ENCODE data around the gene PARP16. TPM values are rescaled to one million over a fixed set of nuclear protein-coding genes. Genes with fewer than 3 reads are reported as not detected.

Gene PARP16
- total RNA-seq, 4 donors from 2014 or later: 11.2 to 19.0 (median 14.6) TPM

DNA sequence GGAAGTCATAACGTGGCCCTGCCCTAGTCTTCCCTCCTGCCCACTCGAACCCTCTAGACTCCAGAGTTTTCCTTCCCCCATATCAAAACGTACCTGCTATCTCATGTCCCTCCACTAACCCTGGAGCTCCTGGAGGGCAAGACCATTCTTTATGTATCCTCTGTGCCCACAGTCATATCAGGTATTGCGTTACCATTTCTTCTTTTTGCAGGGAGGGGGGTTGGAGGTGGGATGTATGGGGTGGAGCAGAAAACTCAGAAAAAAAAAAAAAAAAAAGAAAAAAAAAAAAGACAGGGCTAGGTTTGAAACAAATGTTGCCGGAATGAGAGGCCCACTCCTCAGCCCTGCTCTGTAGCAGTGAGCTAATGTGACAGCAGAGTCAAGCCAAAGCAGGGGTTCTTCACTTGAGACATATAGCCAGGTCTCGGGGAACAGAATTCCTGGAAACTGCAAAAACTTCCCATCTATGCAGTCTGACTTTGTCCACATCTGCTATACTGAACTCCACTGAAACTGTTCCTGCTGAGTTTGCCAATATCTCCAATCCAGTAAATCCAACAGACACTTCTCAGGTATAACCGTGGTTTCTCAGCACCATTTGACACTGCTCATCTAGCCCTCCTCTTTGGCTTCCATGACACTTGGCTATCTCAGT is 31.1 kb downstream of the PARP16 start:
- TF ChIP-seq, protein P1, sequence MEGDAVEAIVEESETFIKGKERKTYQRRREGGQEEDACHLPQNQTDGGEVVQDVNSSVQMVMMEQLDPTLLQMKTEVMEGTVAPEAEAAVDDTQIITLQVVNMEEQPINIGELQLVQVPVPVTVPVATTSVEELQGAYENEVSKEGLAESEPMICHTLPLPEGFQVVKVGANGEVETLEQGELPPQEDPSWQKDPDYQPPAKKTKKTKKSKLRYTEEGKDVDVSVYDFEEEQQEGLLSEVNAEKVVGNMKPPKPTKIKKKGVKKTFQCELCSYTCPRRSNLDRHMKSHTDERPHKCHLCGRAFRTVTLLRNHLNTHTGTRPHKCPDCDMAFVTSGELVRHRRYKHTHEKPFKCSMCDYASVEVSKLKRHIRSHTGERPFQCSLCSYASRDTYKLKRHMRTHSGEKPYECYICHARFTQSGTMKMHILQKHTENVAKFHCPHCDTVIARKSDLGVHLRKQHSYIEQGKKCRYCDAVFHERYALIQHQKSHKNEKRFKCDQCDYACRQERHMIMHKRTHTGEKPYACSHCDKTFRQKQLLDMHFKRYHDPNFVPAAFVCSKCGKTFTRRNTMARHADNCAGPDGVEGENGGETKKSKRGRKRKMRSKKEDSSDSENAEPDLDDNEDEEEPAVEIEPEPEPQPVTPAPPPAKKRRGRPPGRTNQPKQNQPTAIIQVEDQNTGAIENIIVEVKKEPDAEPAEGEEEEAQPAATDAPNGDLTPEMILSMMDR (IDR thresholded peaks at IDR 0.05): no peak
- TF ChIP-seq POLR2AphosphoS5 (IDR thresholded peaks at IDR 0.05) (no peak), POLR2A (IDR thresholded peaks at IDR 0.05; ENCODE audit: low read depth) (no peak), EP300 (IDR thresholded peaks at IDR 0.05) (no peak)
- intact Hi-C loops (cut with DNase I): no loop called here
- Histone ChIP-seq H3K27me3 (no peaks in the 10 kb centered on the region), H3K4me1 (peaks cover 9 to 56% (median 54%) of the 10 kb centered on the region in 4 donors), H3K4me3 (no peak overlapping the region), H3K9me3 (no peaks in the 10 kb centered on the region), H3K36me3 (peaks cover 0 to 37% (median 13%) of the 10 kb centered on the region in 4 donors), H3K27ac (replicated peaks in 1 of 4) (no peak overlapping the region)
- DNase-seq (ENCODE audit: extremely low spot score): no peak
- WGBS: 92% methylated on average over 7 of the region's 7 CpGs

- intact Hi-C loops (cut with DNase I): no loop called here
- 33% methylated on average over 1 of the region's 1 CpG for WGBS
These were observed 31.9 kb downstream of the PARP16 start for GRCh38 chr15:65254758-65255157.

GRCh38 chr15:65254356-65254755 is 32.3 kb downstream of the PARP16 start:
- 37% methylated on average over 4 of the region's 4 CpGs for WGBS

More at GRCh38 chr15:65254758-65255157, 31.9 kb downstream of the PARP16 start:
- peak overlapping the region in 2 of 4 donors; percentile 12 to 44 for H3K27ac ChIP-seq (replicated peaks in 1 of 4)
- no peaks in the 10 kb centered on the region for H3K27me3 ChIP-seq
- DNase-seq (ENCODE audit: extremely low spot score): no peak
- H3K9me3 ChIP-seq: no peaks in the 10 kb centered on the region
- TF ChIP-seq EP300 (IDR thresholded peaks at IDR 0.05): no peak
- TF ChIP-seq POLR2A (IDR thresholded peaks at IDR 0.05; ENCODE audit: low read depth): no peak
- TF ChIP-seq POLR2AphosphoS5 (IDR thresholded peaks at IDR 0.05): no peak
- TF ChIP-seq, protein P1 (IDR thresholded peaks at IDR 0.05): no peak
- peaks cover 0 to 28% (median 6%) of the 10 kb centered on the region in 4 donors for H3K36me3 ChIP-seq
- H3K4me3 ChIP-seq: no peak overlapping the region
- peaks cover 9 to 49% (median 46%) of the 10 kb centered on the region in 4 donors for H3K4me1 ChIP-seq

DNA sequence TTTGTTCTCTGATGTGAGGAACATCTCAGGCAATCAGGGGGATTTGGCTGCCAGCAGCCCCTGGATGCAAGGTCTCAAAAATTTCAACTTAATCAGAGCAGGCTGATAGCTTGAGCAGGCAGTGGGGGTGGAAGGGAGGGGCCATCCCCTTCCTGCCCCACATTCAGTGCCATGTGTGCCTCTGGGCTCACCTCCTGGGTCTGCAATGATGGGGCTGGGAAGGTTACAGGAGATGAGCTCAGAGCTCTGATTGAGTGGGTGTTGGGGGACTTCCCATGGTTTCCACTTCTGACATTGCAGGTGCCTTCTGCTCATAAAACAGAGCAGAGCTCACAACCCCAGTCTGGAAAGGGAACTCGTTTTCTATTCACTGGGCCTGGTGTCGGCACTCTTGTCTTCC is 37.0 kb downstream of the PARP16 start:
- 69% methylated on average over 2 of the region's 2 CpGs for WGBS
- H3K9me3 ChIP-seq: no peaks in the 10 kb centered on the region
- TF ChIP-seq EP300 (IDR thresholded peaks at IDR 0.05) (no peak), POLR2A (IDR thresholded peaks at IDR 0.05; ENCODE audit: low read depth) (no peak)
- no peaks in the 10 kb centered on the region for H3K27me3 ChIP-seq
- peaks cover 4 to 35% (median 30%) of the 10 kb centered on the region in 4 donors for H3K4me1 ChIP-seq
- no peak for DNase-seq (ENCODE audit: extremely low spot score)
- H3K27ac ChIP-seq (replicated peaks in 1 of 4): peak overlapping the region in 1 of 4 donors; percentile 6
- H3K36me3 ChIP-seq: peaks cover 0 to 15% (median 7%) of the 10 kb centered on the region in 4 donors
- H3K4me3 ChIP-seq: no peak overlapping the region
- intact Hi-C loops (cut with DNase I): no loop called here

More at GRCh38 chr15:65254356-65254755, 32.3 kb downstream of the PARP16 start:
- Histone ChIP-seq H3K9me3 (no peaks in the 10 kb centered on the region), H3K27me3 (no peaks in the 10 kb centered on the region), H3K36me3 (peaks cover 0 to 24% (median 6%) of the 10 kb centered on the region in 4 donors), H3K4me1 (peaks cover 9 to 51% (median 46%) of the 10 kb centered on the region in 4 donors), H3K4me3 (no peak overlapping the region), H3K27ac (replicated peaks in 1 of 4) (peak overlapping the region in 2 of 4 donors; percentile 12 to 44)
- TF ChIP-seq POLR2A (IDR thresholded peaks at IDR 0.05; ENCODE audit: low read depth) (no peak), EP300 (IDR thresholded peaks at IDR 0.05) (no peak), POLR2AphosphoS5 (IDR thresholded peaks at IDR 0.05) (no peak)
- TF ChIP-seq, protein P1 (IDR thresholded peaks at IDR 0.05): no peak
- no peak for DNase-seq (ENCODE audit: extremely low spot score)
- intact Hi-C loops (cut with DNase I): no loop called here

- intact Hi-C loops (cut with DNase I): no loop called here
- DNase-seq (ENCODE audit: extremely low spot score): no peak
- peaks cover 4 to 27% (median 22%) of the 10 kb centered on the region in 4 donors for H3K4me1 ChIP-seq
- no peaks in the 10 kb centered on the region for H3K9me3 ChIP-seq
- H3K36me3 ChIP-seq: peaks cover 0 to 15% (median 4%) of the 10 kb centered on the region in 4 donors
- peak overlapping the region in 1 of 4 donors; percentile 33 for H3K27ac ChIP-seq (replicated peaks in 1 of 4)
- no peaks in the 10 kb centered on the region for H3K27me3 ChIP-seq
- no peak overlapping the region for H3K4me3 ChIP-seq
- 82% methylated on average over 7 of the region's 9 CpGs for WGBS
- TF ChIP-seq POLR2A (IDR thresholded peaks at IDR 0.05; ENCODE audit: low read depth): no peak
- TF ChIP-seq POLR2AphosphoS5 (IDR thresholded peaks at IDR 0.05): no peak
- TF ChIP-seq, protein P1 (IDR thresholded peaks at IDR 0.05): no peak
These were observed 38.0 kb downstream of the PARP16 start for GRCh38 chr15:65248511-65249255.

Measured in esophagus muscularis mucosa (tissue), 4 donors.